Measurements from ENCODE around the gene GJB1.
"Not testable (repeated sequence)": the region's sequence is repeated elsewhere in the genome, so short reads cannot be mapped to it uniquely, and the experiment has no call there.

GJB1 gene

GRCh38 chrX:71269801-71270395, 46.9 kb downstream of the GJB1 start:
- H3K4me3 ChIP-seq (replicated peaks; ENCODE audit: low read depth, low read length) = no peak overlapping the region
- DNase-seq (ENCODE audit: extremely low read depth, low read depth) = no peak
- TF ChIP-seq CTCF (IDR thresholded peaks at IDR 0.05; ENCODE audit: low read depth, low read length, missing control alignments) = no peak

- H3K4me3 ChIP-seq (replicated peaks; ENCODE audit: low read depth, low read length); DNase-seq (ENCODE audit: extremely low read depth, low read depth): not testable (repeated sequence)
Observed at GRCh38 chrX:71272313-71272712, 49.3 kb downstream of the GJB1 start.

Data from HFF-Myc (cell line).